Measurements from ENCODE around the gene SAPCD1.

DNA sequence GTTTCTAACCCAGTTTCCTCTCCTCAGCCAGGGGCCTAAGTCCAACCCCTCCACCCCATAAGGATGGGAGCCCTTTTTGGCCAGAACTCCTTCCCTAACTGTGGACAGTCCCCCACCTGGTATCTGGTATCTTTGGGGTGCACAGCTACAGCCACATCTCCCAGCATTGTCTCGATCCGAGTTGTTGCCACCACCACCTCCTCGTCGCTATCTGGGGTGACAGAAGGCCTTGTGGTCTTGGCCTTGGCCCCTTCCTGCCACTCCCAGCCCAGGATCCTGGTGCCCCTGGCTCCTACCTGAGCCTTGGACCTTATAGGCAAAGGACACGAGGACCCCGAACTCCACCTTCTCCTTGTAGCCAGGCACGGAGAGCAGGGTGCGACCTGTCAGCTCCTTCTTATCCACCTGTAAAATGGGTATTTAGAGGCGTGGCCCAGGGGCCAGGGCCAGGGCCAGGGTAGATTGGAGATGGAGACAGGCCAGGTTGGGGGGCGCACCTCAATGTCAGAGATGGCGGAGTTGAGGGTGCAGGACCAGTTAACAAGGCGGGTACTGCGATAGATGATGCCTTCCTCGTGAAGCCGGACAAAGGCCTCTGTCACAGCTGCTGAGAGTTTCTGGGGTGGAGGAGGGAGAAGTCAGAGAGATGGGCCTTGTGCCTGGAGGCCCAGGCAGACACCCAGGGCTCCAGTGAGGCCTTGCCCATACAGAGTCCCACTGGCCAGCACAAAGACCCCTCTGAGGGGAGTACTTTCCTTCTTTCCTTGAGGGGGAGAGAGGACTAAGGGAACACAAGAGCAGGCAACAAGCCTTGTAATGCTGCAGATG lies 21.9 kb downstream of the SAPCD1 start:
- TF ChIP-seq, protein P1, sequence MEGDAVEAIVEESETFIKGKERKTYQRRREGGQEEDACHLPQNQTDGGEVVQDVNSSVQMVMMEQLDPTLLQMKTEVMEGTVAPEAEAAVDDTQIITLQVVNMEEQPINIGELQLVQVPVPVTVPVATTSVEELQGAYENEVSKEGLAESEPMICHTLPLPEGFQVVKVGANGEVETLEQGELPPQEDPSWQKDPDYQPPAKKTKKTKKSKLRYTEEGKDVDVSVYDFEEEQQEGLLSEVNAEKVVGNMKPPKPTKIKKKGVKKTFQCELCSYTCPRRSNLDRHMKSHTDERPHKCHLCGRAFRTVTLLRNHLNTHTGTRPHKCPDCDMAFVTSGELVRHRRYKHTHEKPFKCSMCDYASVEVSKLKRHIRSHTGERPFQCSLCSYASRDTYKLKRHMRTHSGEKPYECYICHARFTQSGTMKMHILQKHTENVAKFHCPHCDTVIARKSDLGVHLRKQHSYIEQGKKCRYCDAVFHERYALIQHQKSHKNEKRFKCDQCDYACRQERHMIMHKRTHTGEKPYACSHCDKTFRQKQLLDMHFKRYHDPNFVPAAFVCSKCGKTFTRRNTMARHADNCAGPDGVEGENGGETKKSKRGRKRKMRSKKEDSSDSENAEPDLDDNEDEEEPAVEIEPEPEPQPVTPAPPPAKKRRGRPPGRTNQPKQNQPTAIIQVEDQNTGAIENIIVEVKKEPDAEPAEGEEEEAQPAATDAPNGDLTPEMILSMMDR (IDR thresholded peaks at IDR 0.05): no peak
- no peak for TF ChIP-seq NR2C2 (CRISPR knock-in tag; IDR thresholded peaks at IDR 0.05)
- TF ChIP-seq, protein P2, sequence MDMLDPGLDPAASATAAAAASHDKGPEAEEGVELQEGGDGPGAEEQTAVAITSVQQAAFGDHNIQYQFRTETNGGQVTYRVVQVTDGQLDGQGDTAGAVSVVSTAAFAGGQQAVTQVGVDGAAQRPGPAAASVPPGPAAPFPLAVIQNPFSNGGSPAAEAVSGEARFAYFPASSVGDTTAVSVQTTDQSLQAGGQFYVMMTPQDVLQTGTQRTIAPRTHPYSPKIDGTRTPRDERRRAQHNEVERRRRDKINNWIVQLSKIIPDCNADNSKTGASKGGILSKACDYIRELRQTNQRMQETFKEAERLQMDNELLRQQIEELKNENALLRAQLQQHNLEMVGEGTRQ (CRISPR knock-in tag; IDR thresholded peaks at IDR 0.05): no peak
- no peak for TF ChIP-seq CREB1 (CRISPR knock-in tag; IDR thresholded peaks at IDR 0.05)
- no peak for TF ChIP-seq NR3C1 (CRISPR knock-in tag; conservative IDR thresholded peaks at IDR 0.05; ENCODE audit: low read depth)
- no peak for TF ChIP-seq FOXP1 (CRISPR knock-in tag; IDR thresholded peaks at IDR 0.05; ENCODE audit: borderline replicate concordance)
- TF ChIP-seq TEAD4 (CRISPR knock-in tag; IDR thresholded peaks at IDR 0.05): no peak
- TF ChIP-seq NFYB (CRISPR knock-in tag; conservative IDR thresholded peaks at IDR 0.05; ENCODE audit: low read depth): no peak
- no peak for TF ChIP-seq RELA (CRISPR knock-in tag; IDR thresholded peaks at IDR 0.05; ENCODE audit: borderline replicate concordance)
